Stimulated activated naive CD8-positive, alpha-beta T cell treated with anti-CD3 and anti-CD28 coated beads, Interleukin-15, Interleukin-2, amounts not matched to agents 100 ng/mL and 50 ng/mL, for 24 hours (primary cell): ENCODE measurements around the gene PITPNC1.
"Not testable (repeated sequence)": the region's sequence is repeated elsewhere in the genome, so short reads cannot be mapped to it uniquely, and the experiment has no call there.

Experiments used
- H3K27ac Mint-ChIP-seq: one replicate; pipeline ENCODE4 v1.8.0; 2021; ENCODE audit warnings: mild to moderate bottlenecking, mixed read lengths
- H3K27me3 Mint-ChIP-seq: one replicate; pipeline ENCODE4 v1.8.0; 2021; ENCODE audit warnings: mixed read lengths
- H3K36me3 Mint-ChIP-seq: one replicate; pipeline ENCODE4 v1.8.0; 2021; ENCODE audit warnings: low read depth, mixed read lengths
- H3K4me1 Mint-ChIP-seq: one replicate; pipeline ENCODE4 v1.8.0; 2021; ENCODE audit warnings: low read depth, mixed read lengths
- H3K4me3 Mint-ChIP-seq: one replicate; pipeline ENCODE4 v1.8.0; 2021; ENCODE audit warnings: mild to moderate bottlenecking, mixed read lengths
- H3K9me3 Mint-ChIP-seq: one replicate; pipeline ENCODE4 v1.8.0; 2021; ENCODE audit warnings: mixed read lengths

The PITPNC1 gene

GRCh38 chr17:67379251-67379630 lies 2.2 kb downstream of the PITPNC1 start:
- H3K4me1 Mint-ChIP-seq = peaks cover 68% of the 10 kb centered on the region
- H3K4me3 Mint-ChIP-seq = peak overlapping the region; percentile 82
- peak overlapping the region; percentile 88 for H3K27ac Mint-ChIP-seq
- peaks cover 23% of the 10 kb centered on the region for H3K36me3 Mint-ChIP-seq
- no peaks in the 10 kb centered on the region for H3K27me3 Mint-ChIP-seq
- no peaks in the 10 kb centered on the region for H3K9me3 Mint-ChIP-seq

GRCh38 chr17:67381929-67382257 lies 4.8 kb downstream of the PITPNC1 start:
- Mint-ChIP-seq H3K27ac (peak overlapping the region; percentile 63), H3K9me3 (no peaks in the 10 kb centered on the region), H3K4me3 (peak overlapping the region; percentile 47), H3K4me1 (peaks cover 58% of the 10 kb centered on the region), H3K27me3 (no peaks in the 10 kb centered on the region), H3K36me3 (peaks cover 23% of the 10 kb centered on the region)

DNA sequence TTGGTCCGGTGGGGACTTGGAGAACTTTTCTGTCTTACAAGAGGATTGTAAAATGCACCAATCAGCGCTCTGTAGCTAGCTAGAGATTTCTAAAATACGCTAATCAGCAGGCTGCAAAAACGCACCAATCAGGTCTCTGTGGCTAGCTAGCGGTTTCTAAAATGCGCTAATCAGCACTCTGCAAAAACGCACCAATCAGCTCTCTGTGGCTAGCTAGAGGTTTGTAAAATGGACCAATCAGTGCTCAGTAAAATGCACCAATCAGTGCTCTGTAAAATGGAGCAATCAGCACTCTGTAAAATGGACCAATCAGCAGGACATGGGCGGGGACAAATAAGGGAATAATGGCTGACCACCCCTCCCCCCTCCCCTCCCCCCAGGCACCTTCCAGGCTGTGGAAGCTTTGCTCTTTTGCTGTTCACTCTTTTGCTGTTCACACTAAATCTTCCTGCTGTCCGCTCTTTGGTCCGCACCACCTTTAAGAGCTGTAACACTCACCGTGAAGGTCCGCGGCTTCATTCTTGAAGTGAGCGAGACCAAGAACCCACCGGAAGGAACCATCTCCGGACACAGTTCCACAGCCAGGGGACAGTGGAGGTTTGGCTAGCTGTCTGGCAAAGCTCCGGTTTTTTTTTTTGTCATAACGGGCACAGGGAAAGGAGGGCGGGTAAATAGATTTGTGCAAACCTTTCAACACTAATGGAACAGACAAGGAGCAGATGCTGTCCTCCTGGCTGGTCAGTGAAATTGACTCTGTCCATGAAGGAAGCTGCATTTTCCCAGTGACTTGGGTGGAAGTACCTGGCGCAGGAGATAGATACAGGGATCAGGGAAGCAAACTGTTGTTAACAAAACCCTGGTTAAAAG lies 8.3 kb downstream of the PITPNC1 start:
- H3K36me3 Mint-ChIP-seq = peaks cover 12% of the 10 kb centered on the region
- H3K27ac Mint-ChIP-seq = peak overlapping the region; percentile 13
- H3K27me3 Mint-ChIP-seq = no peaks in the 10 kb centered on the region
- H3K9me3 Mint-ChIP-seq = no peaks in the 10 kb centered on the region
- H3K4me3 Mint-ChIP-seq = no peak overlapping the region
- peaks cover 76% of the 10 kb centered on the region for H3K4me1 Mint-ChIP-seq

DNA sequence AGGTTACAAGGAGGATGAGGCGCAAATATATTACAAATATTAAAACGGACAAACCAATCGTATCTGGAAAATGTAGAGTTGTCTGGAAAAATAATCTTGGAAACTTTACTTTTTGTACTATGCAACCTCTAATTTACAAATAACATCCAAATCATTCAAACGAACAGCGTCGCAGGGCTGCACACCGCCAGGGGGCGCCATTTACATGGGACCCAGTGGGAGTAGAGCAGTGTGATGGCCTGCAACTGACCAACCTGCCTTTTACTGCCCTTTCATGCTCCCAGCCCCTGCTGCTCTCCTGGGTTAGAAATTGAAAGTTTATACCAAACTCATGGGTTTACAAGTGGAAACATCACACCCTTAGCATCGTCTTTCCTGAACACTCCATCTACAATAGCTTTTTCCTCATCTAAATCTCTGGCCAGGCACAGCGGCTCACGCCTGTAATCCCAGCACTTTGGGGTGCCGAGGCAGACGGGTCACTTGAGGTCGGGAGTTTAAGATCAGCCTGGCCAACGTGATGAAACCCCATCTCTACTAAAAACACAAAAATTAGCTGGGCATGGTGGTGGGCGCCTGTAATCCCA lies 10.0 kb downstream of the PITPNC1 start:
- Mint-ChIP-seq H3K4me3 (no peak overlapping the region), H3K4me1 (peaks cover 81% of the 10 kb centered on the region), H3K27ac (peak overlapping the region; percentile 50), H3K9me3 (no peaks in the 10 kb centered on the region), H3K27me3 (no peaks in the 10 kb centered on the region), H3K36me3 (peaks cover 5% of the 10 kb centered on the region)

- H3K27ac Mint-ChIP-seq = peak overlapping the region; percentile 61
- H3K4me3 Mint-ChIP-seq, H3K27me3 Mint-ChIP-seq, H3K36me3 Mint-ChIP-seq, H3K9me3 Mint-ChIP-seq: not testable (repeated sequence)
- peaks cover 82% of the 10 kb centered on the region for H3K4me1 Mint-ChIP-seq
Measured at GRCh38 chr17:67388536-67388935, 11.5 kb downstream of the PITPNC1 start.

DNA sequence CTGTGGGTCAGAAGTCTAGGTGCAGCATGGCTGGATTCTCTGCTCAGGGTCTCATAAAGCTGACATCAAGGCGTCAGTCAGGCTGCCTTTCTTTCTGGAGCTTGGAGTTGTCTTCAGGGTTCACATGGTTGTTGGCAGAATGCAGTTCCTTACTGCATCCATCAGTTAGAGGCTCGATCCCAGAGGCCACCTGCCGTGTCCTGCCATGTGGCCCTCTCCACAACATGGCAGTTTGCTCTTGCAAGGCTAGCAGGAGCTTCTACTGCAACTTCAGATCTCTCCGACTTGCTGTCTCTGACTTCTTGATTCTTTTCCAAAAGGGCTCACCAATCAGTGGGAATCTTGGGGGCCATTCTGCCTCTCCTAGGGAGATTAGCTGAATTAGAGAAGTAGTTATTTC lies 11.9 kb downstream of the PITPNC1 start:
- no peaks in the 10 kb centered on the region for H3K27me3 Mint-ChIP-seq
- peak overlapping the region; percentile 61 for H3K27ac Mint-ChIP-seq
- no peaks in the 10 kb centered on the region for H3K9me3 Mint-ChIP-seq
- H3K36me3 Mint-ChIP-seq = peaks cover 10% of the 10 kb centered on the region
- no peak overlapping the region for H3K4me3 Mint-ChIP-seq
- peaks cover 82% of the 10 kb centered on the region for H3K4me1 Mint-ChIP-seq

GRCh38 chr17:67390006-67390645 lies 13.0 kb downstream of the PITPNC1 start:
- H3K27ac Mint-ChIP-seq = peak overlapping the region; percentile 95
- no peaks in the 10 kb centered on the region for H3K9me3 Mint-ChIP-seq
- H3K4me1 Mint-ChIP-seq = peaks cover 89% of the 10 kb centered on the region
- peaks cover 13% of the 10 kb centered on the region for H3K36me3 Mint-ChIP-seq
- no peaks in the 10 kb centered on the region for H3K27me3 Mint-ChIP-seq
- H3K4me3 Mint-ChIP-seq = peak overlapping the region; percentile 79

DNA sequence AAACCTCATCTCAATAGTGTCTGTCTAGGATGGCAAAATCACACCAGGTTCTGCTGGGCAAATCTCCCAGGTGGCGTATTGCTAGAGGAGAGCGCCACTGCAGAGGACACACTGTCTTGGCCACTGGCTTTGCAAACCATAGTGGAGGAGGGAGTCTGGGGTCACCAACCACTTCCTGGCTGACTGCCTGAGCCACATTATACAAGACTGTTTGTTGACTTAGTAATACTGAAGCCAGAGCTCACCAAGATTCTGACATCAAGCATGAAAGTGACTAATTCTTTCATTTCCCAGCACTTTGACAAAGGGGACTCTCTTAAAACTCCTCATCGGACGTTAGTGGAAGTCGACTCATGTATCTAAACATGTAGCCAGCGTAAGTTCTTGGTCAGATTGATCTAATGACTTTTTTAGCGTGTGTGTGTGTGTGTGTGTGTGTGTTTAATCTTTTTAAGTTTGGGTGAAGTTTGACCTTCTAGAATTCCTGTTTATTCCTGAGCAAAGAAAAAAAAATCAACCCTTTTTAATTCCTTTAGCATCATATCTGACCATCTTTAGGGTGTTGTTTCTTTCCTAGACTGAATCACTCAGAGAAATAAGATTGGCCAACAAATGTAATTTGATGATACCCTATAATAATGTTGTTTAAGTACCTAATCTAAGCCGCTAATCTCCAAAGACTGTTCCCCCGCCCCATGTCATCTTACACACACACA lies 13.7 kb downstream of the PITPNC1 start:
- Mint-ChIP-seq H3K27me3 (no peaks in the 10 kb centered on the region), H3K4me3 (peak overlapping the region; percentile 79), H3K36me3 (peaks cover 13% of the 10 kb centered on the region), H3K9me3 (no peaks in the 10 kb centered on the region), H3K4me1 (peaks cover 91% of the 10 kb centered on the region), H3K27ac (peak overlapping the region; percentile 95)

- Mint-ChIP-seq H3K27me3 (no peaks in the 10 kb centered on the region), H3K9me3 (no peaks in the 10 kb centered on the region), H3K4me1 (peaks cover 83% of the 10 kb centered on the region), H3K27ac (peak overlapping the region; percentile 90), H3K36me3 (peaks cover 14% of the 10 kb centered on the region), H3K4me3 (peak overlapping the region; percentile 67)
Measured at GRCh38 chr17:67392111-67392510, 15.0 kb downstream of the PITPNC1 start.

DNA sequence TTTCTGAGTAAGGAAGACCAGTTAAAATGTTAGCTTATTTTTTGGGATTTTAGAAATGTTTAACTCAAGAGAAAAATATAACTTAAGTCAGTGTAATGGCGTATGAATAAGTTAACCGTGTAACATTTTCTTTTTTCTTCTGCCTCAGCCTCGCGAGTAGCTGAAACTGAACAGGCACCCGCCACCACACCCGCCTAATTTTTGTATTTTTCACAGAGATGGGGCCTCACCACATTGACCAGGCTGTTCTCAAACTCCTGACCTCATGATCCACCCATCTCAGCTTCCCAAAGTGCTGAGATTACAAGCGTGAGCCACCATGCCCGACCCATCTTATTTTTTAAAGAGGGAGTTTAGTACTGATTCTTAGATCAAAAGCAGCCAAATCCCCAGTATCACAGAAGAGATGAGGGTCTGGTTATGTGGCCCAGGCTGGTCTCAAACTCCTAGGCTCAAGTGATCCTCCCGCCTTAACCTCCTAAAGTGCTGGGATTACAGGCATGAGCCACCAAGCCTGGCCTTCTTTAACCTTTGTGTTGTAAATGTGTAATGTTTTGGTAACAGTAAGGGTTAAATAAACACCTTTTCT lies 16.8 kb downstream of the PITPNC1 start:
- no peaks in the 10 kb centered on the region for H3K27me3 Mint-ChIP-seq
- H3K4me3 Mint-ChIP-seq = no peak overlapping the region
- H3K36me3 Mint-ChIP-seq = peaks cover 27% of the 10 kb centered on the region
- no peaks in the 10 kb centered on the region for H3K9me3 Mint-ChIP-seq
- peaks cover 83% of the 10 kb centered on the region for H3K4me1 Mint-ChIP-seq
- H3K27ac Mint-ChIP-seq = peak overlapping the region; percentile 90

- Mint-ChIP-seq H3K9me3 (no peaks in the 10 kb centered on the region), H3K4me3 (peak overlapping the region; percentile 63)
Measured at GRCh38 chr17:67399676-67400075, 22.6 kb downstream of the PITPNC1 start.

GRCh38 chr17:67400193-67400592 lies 23.1 kb downstream of the PITPNC1 start:
- Mint-ChIP-seq H3K9me3 (no peaks in the 10 kb centered on the region), H3K27ac (peak overlapping the region; percentile 92), H3K4me3 (peak overlapping the region; percentile 63), H3K36me3 (peaks cover 18% of the 10 kb centered on the region), H3K4me1 (peaks cover 82% of the 10 kb centered on the region), H3K27me3 (no peaks in the 10 kb centered on the region)

More at GRCh38 chr17:67399676-67400075, 22.6 kb downstream of the PITPNC1 start:
- H3K36me3 Mint-ChIP-seq = peaks cover 21% of the 10 kb centered on the region
- H3K27me3 Mint-ChIP-seq = no peaks in the 10 kb centered on the region
- H3K4me1 Mint-ChIP-seq = peaks cover 85% of the 10 kb centered on the region
- peak overlapping the region; percentile 79 for H3K27ac Mint-ChIP-seq

GRCh38 chr17:67401106-67401505 lies 24.0 kb downstream of the PITPNC1 start:
- Mint-ChIP-seq H3K27ac (peak overlapping the region; percentile 92), H3K27me3 (no peaks in the 10 kb centered on the region), H3K9me3 (no peaks in the 10 kb centered on the region), H3K4me1 (peaks cover 79% of the 10 kb centered on the region), H3K36me3 (peaks cover 22% of the 10 kb centered on the region), H3K4me3 (peak overlapping the region; percentile 63)

DNA sequence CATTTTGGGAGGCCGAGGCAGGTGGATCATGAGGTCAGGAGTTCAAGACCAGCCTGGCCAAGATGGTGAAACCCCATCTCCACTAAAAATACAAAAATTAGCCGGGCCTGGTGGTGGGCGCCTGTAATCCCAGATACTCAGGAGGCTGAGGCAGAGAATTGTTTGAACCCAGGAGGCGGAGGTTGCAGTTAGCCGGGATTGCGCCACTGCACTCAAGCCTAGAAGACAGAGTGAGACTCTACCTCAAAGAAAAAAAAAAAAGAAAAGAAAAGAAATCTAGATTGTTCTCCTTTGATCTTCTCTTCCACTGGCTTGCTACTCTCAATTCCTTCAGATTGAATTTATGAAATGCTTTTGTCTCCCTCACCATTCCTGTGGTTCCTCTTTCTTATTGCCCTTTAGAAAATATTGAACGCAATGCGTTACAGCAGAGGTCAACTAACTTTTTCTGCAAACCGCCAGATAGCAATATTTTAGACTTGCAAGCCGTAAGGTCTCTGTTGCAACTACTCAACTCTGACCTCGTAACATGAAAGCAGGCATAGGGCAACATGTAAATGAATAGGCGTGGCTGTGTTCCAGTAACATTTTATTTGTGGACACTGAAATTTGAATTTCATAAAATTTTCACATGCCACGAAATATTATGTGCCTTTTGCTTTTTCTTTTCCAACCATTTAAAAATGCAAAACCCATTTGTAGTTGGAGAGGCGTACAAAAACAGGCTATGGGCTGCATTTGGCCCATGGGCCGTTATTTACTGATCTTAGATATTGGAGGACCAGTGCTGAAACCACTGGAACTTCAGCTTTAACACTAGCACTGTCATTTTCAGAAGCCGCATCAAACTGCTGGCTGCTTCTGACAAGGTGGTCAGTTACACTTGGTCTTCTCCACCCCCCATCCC lies 24.8 kb downstream of the PITPNC1 start:
- Mint-ChIP-seq H3K4me1 (peaks cover 86% of the 10 kb centered on the region), H3K9me3 (no peaks in the 10 kb centered on the region)

More for the DNA sequence above, 24.8 kb downstream of the PITPNC1 start:
- H3K27me3 Mint-ChIP-seq = no peaks in the 10 kb centered on the region
- H3K27ac Mint-ChIP-seq = peak overlapping the region; percentile 92
- H3K36me3 Mint-ChIP-seq = peaks cover 25% of the 10 kb centered on the region
- H3K4me3 Mint-ChIP-seq = peak overlapping the region; percentile 75
